SK-N-SH (cell line): Measurements from ENCODE around the gene R3HCC1L.

Source experiments
- TF ChIP-seq, protein P1 (sequence below): fragments of 200-600 bp; sonication (generic); IDR thresholded peaks from 2 replicates; pipeline ENCODE4 v1.6.1; 2017; ENCODE audit warnings: antibody characterized with exemption, mild to moderate bottlenecking, moderate library complexity
- TF ChIP-seq, protein P2 (sequence below): fragments of 150-350 bp; IDR thresholded peaks from 2 replicates; pipeline ENCODE4 v1.6.1; 2017; ENCODE audit warnings: antibody characterized with exemption, low read length, low read depth, borderline replicate concordance
- TF ChIP-seq, protein P3 (sequence below): IDR thresholded peaks from 2 replicates; pipeline ENCODE4 v1.4.0; 2012; ENCODE audit warnings: low read depth, borderline replicate concordance
- TF ChIP-seq, protein P4 (sequence below): IDR thresholded peaks from 2 replicates; pipeline ENCODE4 v1.4.0; 2012; ENCODE audit warnings: low read depth

DNA sequence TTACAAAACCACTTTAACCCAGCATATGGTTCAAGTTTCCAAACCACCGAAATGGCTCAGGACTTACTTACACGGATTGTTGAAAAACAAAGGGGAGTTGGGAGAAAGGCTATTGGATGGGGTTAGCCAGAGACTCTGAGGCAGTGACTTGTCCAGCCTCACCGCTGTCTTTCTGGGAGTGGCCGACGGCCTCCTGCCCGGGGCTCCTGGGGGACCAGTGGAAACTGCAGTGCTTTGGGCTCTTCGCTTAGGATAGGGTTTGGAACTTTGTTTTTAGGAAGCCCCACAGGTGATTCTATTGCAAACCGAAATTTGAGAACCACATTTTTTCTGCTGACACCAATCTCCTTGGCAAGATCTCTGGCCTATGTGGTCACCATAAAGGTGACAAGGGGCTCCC lies 38.1 kb upstream of the R3HCC1L start:
- TF ChIP-seq, protein P1, sequence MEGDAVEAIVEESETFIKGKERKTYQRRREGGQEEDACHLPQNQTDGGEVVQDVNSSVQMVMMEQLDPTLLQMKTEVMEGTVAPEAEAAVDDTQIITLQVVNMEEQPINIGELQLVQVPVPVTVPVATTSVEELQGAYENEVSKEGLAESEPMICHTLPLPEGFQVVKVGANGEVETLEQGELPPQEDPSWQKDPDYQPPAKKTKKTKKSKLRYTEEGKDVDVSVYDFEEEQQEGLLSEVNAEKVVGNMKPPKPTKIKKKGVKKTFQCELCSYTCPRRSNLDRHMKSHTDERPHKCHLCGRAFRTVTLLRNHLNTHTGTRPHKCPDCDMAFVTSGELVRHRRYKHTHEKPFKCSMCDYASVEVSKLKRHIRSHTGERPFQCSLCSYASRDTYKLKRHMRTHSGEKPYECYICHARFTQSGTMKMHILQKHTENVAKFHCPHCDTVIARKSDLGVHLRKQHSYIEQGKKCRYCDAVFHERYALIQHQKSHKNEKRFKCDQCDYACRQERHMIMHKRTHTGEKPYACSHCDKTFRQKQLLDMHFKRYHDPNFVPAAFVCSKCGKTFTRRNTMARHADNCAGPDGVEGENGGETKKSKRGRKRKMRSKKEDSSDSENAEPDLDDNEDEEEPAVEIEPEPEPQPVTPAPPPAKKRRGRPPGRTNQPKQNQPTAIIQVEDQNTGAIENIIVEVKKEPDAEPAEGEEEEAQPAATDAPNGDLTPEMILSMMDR, result no peak
- TF ChIP-seq, protein P2, sequence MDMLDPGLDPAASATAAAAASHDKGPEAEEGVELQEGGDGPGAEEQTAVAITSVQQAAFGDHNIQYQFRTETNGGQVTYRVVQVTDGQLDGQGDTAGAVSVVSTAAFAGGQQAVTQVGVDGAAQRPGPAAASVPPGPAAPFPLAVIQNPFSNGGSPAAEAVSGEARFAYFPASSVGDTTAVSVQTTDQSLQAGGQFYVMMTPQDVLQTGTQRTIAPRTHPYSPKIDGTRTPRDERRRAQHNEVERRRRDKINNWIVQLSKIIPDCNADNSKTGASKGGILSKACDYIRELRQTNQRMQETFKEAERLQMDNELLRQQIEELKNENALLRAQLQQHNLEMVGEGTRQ, result no peak
- TF ChIP-seq, protein P3, sequence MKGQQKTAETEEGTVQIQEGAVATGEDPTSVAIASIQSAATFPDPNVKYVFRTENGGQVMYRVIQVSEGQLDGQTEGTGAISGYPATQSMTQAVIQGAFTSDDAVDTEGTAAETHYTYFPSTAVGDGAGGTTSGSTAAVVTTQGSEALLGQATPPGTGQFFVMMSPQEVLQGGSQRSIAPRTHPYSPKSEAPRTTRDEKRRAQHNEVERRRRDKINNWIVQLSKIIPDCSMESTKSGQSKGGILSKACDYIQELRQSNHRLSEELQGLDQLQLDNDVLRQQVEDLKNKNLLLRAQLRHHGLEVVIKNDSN, result no peak
- TF ChIP-seq, protein P4, sequence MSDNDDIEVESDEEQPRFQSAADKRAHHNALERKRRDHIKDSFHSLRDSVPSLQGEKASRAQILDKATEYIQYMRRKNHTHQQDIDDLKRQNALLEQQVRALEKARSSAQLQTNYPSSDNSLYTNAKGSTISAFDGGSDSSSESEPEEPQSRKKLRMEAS, result no peak
